Right lobe of liver (tissue), 6 donors: Measurements from ENCODE around the gene B4GALT6. TPM values are rescaled to one million over a fixed set of nuclear protein-coding genes. Genes with fewer than 3 reads are reported as not detected.

Experiments
- ATAC-seq, 4 donors: fragments of 200-7000 bp; cut with Tn5 transposase; one replicate each; pipeline ENCODE4 v1.9.1; 2020; ENCODE audit warnings: mild to moderate bottlenecking in 4 of 4, moderate library complexity in 4 of 4
- DNase-seq, 3 donors: peaks; one replicate each; pipeline ENCODE4 v3.0.0-alpha.2; 2020
- H3K27ac ChIP-seq, 3 donors: fragments of 200-600 bp; one replicate each; pipeline ENCODE4 v1.8.0; 2022
- H3K27me3 ChIP-seq, 2 donors: fragments of 200-600 bp; one replicate each; pipeline ENCODE4 v1.8.0; 2022
- H3K36me3 ChIP-seq, 4 donors: fragments of 200-600 bp; sonication (generic) in 1 of 4; one replicate each; pipeline versions ENCODE4 v1.5.1 to v1.8.0; 2017 to 2022; ENCODE audit warnings: control low read depth in 1 of 4
- H3K4me1 ChIP-seq, 4 donors: fragments of 200-600 bp; sonication (generic) in 1 of 4; one replicate each; pipeline versions ENCODE4 v1.5.1 to v1.8.0; 2017 to 2022; ENCODE audit warnings: control low read depth in 1 of 4
- H3K4me3 ChIP-seq, 3 donors: fragments of 200-600 bp; one replicate each; pipeline ENCODE4 v1.8.0; 2022
- H3K9me3 ChIP-seq, 4 donors: fragments of 200-600 bp; sonication (generic) in 1 of 4; one replicate each; pipeline versions ENCODE4 v1.5.1 to v1.8.0; 2017 to 2022; ENCODE audit warnings: control low read depth in 1 of 4
- CTCF ChIP-seq, 4 donors: fragments of 200-600 bp in 3 of 4; fragments of 450-650 bp in 1 of 4; IDR thresholded peaks; one replicate each; pipeline versions ENCODE4 v1.5.1 to v1.8.0; 2016 to 2022; ENCODE audit warnings: antibody characterized with exemption in 4 of 4, mild to moderate bottlenecking in 2 of 4
- POLR2A ChIP-seq: fragments of 450-650 bp; IDR thresholded peaks from one replicate; pipeline ENCODE4 v1.6.1; 2017; ENCODE audit warnings: antibody characterized with exemption, mild to moderate bottlenecking
- WGBS: methylation state at CpG from one replicate; pipeline ENCODE4 v1.1.6; 2018; ENCODE audit warnings: low coverage, low lambda C conversion rate; ENCODE audit not compliant: insufficient coverage; ENCODE audit errors: missing lambda C conversion rate; 5-methylcytosine and 5-hydroxymethylcytosine counted together
- intact Hi-C, 2 donors: fragments of 100-400 bp; cut with DNase I; formaldehyde crosslinking; loops; one replicate each; pipeline versions ENCODE4 v1.11.2 to v1.14.1; 2022
- total RNA-seq, 6 experiments: library from RNA; depleted of rRNA in 2 of 6; stranded (reverse); fragments of >200 nt in 2 of 6; fragmentation: NEBNext Ultra II Directional in 3 of 6; extraction: Animal tissue kit (Norgen Biotek cat#: 25700) in 3 of 6; gene quantifications; one replicate each; pipeline versions ENCODE4 v1.1.0 to v1.2.4, GENCODE V29; 2016 to 2023
- donor health status: DM: no; HTN: yes; CAD: no.
- donor health status: DM: no; HTN: no; CAD: no.
- donor health status: DM: no; HTN: no; CAD: no.
- donor health status: DM: no; HTN: yes; CAD: no.
- donor health status: DM: no; HTN: yes; CAD: no.

B4GALT6 gene
- total RNA-seq, 6 experiments from 2014 or later, result 1.7 to 4.8 (median 2.0) TPM

GRCh38 chr18:31595121-31595771 is 89.1 kb downstream of the B4GALT6 start:
- no peak for DNase-seq
- TF ChIP-seq CTCF (IDR thresholded peaks at IDR 0.05), result no peak
- no peak for TF ChIP-seq POLR2A

GRCh38 chr18:31592506-31593157 is 91.7 kb downstream of the B4GALT6 start:
- intact Hi-C loops, result no loop called here
- Histone ChIP-seq H3K4me1 (peaks cover 0 to 37% (median 8%) of the 10 kb centered on the region in 4 donors), H3K36me3 (peaks cover 0 to 53% (median 10%) of the 10 kb centered on the region in 4 donors), H3K27ac (peak overlapping the region; percentile 34 to 69 (median 61)), H3K27me3 (no peaks in the 10 kb centered on the region), H3K9me3 (no peaks in the 10 kb centered on the region), H3K4me3 (peak overlapping the region; percentile 21 to 67 (median 56))
- TF ChIP-seq CTCF (IDR thresholded peaks at IDR 0.05) (no peak), POLR2A (no peak)
- WGBS, result 34% methylated on average over 10 of the region's 10 CpGs
- peak in 1 of 3 donors; percentile 52 for DNase-seq
- ATAC-seq, result peak; percentile 17 to 44 (median 28)

More at GRCh38 chr18:31595121-31595771, 89.1 kb downstream of the B4GALT6 start:
- H3K36me3 ChIP-seq, result peaks cover 0 to 77% (median 20%) of the 10 kb centered on the region in 4 donors
- peak overlapping the region in 2 of 3 donors; percentile 56 to 67 for H3K4me3 ChIP-seq
- intact Hi-C loops, result no loop called here
- H3K4me1 ChIP-seq, result peaks cover 0 to 24% (median 6%) of the 10 kb centered on the region in 4 donors
- no peak overlapping the region for H3K27ac ChIP-seq
- WGBS, result 54% methylated on average over 5 of the region's 5 CpGs
- no peaks in the 10 kb centered on the region for H3K9me3 ChIP-seq
- peak in 1 of 4 donors; percentile 8 for ATAC-seq
- H3K27me3 ChIP-seq, result no peaks in the 10 kb centered on the region

- DNase-seq, result peak; percentile 54 to 88 (median 79)
- Histone ChIP-seq H3K4me3 (peak within 1 kb of the TSS; percentile 21 to 67 (median 56)), H3K36me3 (peaks cover 0 to 43% (median 8%) of the 10 kb centered on the region in 4 donors), H3K27me3 (no peaks in the 10 kb centered on the region), H3K4me1 (peaks cover 0 to 41% (median 8%) of the 10 kb centered on the region in 4 donors), H3K9me3 (no peaks in the 10 kb centered on the region), H3K27ac (peak within 1 kb of the TSS; percentile 34 to 76 (median 70))
- intact Hi-C loops, result no loop called here
- ATAC-seq, result peak; percentile 83 to 89 (median 88)
- TF ChIP-seq CTCF (IDR thresholded peaks at IDR 0.05) (no peak), POLR2A (peak; percentile 90)
- 29% methylated on average over 5 of the region's 5 CpGs for WGBS
Measured at GRCh38 chr18:31591628-31592027, 92.8 kb downstream of the B4GALT6 start, which contains the start of gene TTR. Gene TTR, plus strand, starts transcription at chr18:31591877. Its CDS starts 26 bp downstream, at chr18:31591903.

- Histone ChIP-seq H3K27ac (peak overlapping the region; percentile 30 to 76 (median 70)), H3K36me3 (peaks cover 0 to 38% (median 8%) of the 10 kb centered on the region in 4 donors), H3K9me3 (no peaks in the 10 kb centered on the region), H3K4me1 (peaks cover 0 to 41% (median 8%) of the 10 kb centered on the region in 4 donors), H3K4me3 (peak overlapping the region in 1 of 3 donors; percentile 67), H3K27me3 (no peaks in the 10 kb centered on the region)
- no peak for TF ChIP-seq POLR2A
- TF ChIP-seq CTCF (IDR thresholded peaks at IDR 0.05), result no peak
- 18% methylated on average over 2 of the region's 2 CpGs for WGBS
- no peak for DNase-seq
- peak; percentile 24 to 60 (median 43) for ATAC-seq
- intact Hi-C loops, result no loop called here
Measured at GRCh38 chr18:31591113-31591512, 93.3 kb downstream of the B4GALT6 start.
